EL (cell line): ENCODE measurements around the gene TYK2.

Source experiments
- DNase-seq: peaks from one replicate; pipeline ENCODE4 v3.0.0-alpha.2; 2016

Gene TYK2

GRCh38 chr19:10305139-10305806 is 75.1 kb downstream of the TYK2 start:
- DNase-seq: peak; percentile 76
